ENCODE measurements around the gene CCDC181. TPM values are rescaled to one million over a fixed set of nuclear protein-coding genes. Genes with fewer than 3 reads are reported as not detected.
"Not testable (repeated sequence)": the region's sequence is repeated elsewhere in the genome, so short reads cannot be mapped to it uniquely, and the experiment has no call there.

Gene CCDC181
- total RNA-seq, 1 donor from 2014 or later, result not detected

DNA sequence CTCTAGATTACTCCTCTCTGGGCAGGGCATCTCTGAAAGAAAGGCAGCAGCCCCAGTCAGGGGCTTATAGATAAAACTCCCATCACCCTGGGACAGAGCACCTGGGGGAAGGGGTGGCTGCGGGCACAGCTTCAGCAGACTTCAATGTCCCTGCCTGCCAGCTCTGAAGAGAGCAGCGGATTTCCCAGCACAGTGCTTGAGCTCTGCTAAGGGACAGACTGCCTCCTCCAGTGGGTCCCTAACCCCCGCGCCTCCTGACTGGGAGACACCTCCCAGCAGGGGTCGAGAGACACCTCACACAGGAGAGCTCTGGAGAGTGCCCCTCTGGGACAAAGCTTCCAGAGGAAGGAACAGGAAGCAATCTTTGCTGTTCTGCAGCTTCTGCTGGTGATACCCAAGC, 18.9 kb downstream of the CCDC181 start:
- intact Hi-C loops (cut with micrococcal nuclease), result not testable (repeated sequence)

DNA sequence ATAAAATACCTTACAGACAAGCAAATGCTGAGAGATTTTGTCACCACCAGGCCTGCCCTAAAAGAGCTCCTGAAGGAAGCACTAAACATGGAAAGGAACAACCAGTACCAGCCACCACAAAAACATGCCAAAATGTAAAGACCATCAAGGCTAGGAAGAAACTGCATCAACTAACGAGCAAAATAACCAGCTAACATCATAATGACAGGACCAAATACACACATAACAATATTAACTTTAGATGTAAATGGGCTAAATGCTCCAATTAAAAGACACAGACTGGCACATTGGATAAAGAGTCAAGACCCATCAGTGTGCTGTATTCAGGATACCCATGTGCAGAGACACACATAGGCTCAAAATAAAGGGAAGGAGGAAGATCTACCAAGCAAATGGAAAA, 24.7 kb downstream of the CCDC181 start:
- intact Hi-C loops (cut with micrococcal nuclease), result not testable (repeated sequence)

DNA sequence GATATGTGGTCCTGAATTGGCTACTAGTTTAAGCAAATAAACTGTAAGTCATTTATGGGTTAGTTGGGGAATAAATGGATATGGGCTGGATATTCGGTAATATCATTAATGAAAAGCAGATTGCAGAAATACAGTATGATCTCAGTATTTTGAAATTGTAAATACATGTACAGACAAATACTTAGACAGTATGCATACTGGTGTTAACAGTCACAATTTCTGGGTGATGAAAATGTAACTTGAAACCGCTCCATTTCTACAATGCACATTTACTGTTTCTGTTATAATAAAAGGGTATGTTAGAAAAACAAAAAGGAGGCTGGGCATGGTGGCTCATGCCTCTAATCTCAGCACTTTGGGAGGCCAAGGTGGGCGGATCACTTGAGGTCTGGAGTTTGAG, 31.3 kb downstream of the CCDC181 start:
- intact Hi-C loops (cut with micrococcal nuclease), result no loop called here

DNA sequence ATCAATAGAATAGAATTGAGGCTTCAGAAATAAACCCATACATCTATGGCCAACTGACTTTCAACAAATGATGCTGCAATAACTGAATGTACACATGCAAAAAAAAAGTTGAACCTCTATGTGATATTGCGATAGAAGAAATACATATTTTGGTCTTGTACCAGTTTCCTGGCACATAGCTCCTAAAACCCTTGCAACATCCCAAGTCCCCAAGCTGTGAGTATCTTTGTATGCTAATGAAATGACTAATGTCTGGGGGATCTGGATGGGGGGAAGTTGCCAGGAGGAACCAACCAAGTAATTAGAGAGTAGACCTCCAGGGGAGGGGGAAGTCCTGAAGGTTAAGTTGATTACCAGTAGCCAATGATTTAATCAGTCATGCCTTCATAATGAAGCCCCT, 34.9 kb downstream of the CCDC181 start:
- intact Hi-C loops (cut with micrococcal nuclease), result loop anchor here (5.0 kb wide), 1 partner anchor 90 kb away; no protein-coding TSS in a partner anchor

DNA sequence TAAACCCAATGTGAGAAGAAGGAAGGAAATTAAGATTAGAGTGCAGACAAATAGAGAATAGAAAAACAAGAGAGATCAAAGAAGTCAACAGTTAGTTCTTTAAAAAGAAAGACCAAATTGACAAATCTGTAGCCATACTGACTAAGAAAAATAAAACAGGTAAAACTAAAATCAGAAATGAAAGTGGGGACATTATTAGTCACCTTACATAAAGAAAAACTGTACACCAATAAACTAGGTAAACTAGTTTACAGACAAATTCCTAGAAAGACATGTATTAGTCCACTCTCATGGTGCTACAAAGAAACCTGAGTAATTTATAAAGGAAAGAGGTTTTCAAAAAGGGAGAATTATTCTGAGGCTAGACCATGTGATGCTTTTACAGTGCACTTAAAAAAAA, 37.0 kb downstream of the CCDC181 start:
- intact Hi-C loops (cut with micrococcal nuclease), result loop anchor here (5.0 kb wide), 1 partner anchor 92 kb away; no protein-coding TSS in a partner anchor

DNA sequence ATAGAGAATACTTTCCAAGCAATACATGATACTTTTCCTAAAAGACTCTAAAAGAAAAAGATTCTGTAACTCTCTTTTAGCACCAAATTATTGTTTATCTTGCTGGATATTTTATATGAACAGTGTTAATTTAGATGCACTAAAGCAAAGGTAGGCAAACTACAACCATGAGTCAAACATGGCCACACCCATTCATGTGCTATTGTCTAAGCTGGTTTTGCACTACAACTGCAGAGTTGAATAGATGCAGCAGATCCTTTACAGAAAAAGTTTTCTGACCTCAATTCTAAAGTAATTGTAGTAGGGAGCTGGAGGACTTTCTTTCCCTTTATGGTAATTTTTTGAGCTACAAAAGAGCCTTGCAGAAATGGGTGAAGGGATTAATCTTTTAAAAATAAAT, 39.9 kb downstream of the CCDC181 start:
- intact Hi-C loops (cut with micrococcal nuclease), result no loop called here

DNA sequence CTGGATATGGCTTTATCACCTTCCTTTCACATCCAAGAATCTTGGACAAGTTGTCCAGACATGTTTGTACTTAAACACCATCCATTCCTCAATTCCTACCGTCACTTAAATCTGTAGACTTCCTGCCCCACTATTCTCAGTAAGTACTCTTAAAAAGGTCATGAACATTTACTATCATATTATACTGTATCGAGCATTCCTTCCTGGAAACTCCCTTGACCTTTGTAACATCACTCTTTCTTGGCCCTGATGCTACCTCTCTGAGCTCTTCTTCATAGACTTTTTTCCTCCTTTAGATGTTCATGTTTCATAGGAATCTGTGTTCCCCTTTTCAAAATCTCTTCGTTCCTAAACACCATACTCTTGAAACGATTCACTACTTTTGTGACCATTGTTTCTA, 43.8 kb downstream of the CCDC181 start:
- intact Hi-C loops (cut with micrococcal nuclease), result loop anchor here (5.0 kb wide), 1 partner anchor 314 kb away; no protein-coding TSS in a partner anchor

DNA sequence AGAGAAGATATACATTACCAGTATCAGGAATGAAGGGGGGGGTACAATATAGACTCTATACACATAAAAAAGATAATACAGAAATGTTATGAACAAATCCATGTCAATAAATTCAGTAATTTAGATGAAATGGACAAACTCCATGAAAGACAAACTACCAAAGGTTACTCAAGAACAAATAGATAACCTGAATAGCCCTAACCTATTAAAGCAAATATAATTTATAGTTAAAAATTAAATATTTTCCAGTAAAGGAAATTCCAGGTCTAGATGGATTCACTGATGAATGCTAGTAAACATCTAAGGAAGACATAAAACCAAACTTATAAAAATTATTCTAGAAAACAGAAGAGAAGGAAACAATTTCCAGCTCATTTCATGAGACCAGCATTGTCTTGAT, 46.1 kb downstream of the CCDC181 start:
- intact Hi-C loops (cut with micrococcal nuclease), result loop anchor here (5.0 kb wide), 1 partner anchor 316 kb away; no protein-coding TSS in a partner anchor

DNA sequence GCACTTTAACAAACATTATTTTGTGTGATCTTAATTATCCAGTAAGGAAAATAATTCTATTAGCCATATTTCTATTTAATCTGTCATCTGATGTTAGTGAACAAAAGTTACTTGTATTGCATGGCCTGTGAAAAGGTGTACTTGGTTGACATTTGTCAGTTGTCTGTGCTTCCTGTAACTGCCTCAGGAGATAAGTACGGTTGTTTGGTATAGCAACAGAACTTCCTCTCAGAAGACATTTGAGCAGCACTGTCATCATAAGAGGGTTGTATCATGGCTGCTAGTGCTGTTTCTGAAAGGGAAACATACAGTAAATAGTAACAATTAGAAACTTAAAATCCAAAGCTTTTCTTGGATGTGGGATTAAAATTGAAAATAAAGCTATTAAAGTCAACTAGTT, 55.9 kb downstream of the CCDC181 start:
- intact Hi-C loops (cut with micrococcal nuclease), result no loop called here

DNA sequence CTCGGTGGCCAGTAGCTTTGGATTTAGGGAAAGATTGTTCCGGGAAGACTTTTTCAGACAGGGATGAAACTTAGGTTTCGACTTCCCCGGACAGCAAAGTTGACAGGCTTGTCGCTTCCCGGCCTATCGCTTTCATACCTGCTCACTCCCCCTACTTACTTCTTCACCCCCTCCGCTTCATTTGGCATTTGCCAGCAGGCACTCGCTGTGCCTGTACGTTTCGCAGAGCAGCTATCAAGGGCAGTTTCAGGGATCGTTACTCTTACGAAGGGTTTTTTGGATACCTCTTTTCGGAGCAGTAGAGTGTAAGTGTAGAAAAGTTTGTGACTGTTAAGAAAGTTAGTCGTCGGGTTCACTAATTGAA, 58.9 kb downstream of the CCDC181 start:
- intact Hi-C loops (cut with micrococcal nuclease), result loop anchor here (1.0 to 10.0 kb wide), 10 partner anchors 20 to 1744 kb away; partner anchors contain the start of genes DCAF6, GORAB, KIFAP3 and METTL18

DNA sequence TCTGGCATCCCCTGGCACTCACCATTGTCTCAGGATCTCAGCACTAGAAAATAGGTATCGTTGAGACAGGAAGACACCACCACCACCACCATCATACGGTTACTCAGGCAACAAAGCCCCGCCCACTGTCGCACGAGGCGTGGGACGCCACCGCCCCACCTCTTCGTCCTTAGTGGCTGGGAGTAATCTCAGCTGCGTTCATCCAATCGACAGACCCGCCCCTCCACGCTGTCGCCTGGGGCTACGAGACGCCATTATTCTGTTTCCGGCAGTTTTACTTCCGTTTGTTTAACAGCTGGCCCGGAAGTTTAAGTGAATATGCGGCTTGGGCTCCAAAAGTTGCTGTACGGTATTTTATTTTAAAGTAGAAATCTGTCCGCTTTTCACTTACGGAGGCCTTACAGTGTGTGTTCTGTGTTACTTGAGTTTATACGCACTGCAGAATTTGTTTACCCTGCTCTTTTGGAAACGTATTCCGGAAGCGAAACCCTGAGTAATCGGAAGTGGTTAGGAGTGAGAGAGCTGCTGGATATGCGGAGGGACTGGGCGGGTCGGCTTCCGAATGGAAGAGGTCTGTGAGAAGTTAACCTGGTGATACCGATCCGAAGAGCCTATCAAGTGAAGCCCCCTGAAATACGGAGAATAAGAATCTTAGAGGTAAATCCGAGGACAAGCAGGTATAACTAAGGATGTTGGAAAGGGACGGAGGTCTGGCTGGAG, 59.4 kb downstream of the CCDC181 start, which contains the start of the genes BLZF1 and NME7:
Gene BLZF1 (plus strand): TSS at position 510 of the 720 bp plus-strand sequence. CDS start 1,328 bp downstream, outside the sequence.
Gene NME7 (minus strand): TSS at position 112 of the 720 bp plus-strand sequence. CDS start 87 bp downstream, at position 25.
- intact Hi-C loops (cut with micrococcal nuclease), result loop anchor here (1.0 to 10.0 kb wide), 21 partner anchors 21 to 1743 kb away; partner anchors contain the start of genes ATP1B1, CCDC181, DCAF6 and GORAB

DNA sequence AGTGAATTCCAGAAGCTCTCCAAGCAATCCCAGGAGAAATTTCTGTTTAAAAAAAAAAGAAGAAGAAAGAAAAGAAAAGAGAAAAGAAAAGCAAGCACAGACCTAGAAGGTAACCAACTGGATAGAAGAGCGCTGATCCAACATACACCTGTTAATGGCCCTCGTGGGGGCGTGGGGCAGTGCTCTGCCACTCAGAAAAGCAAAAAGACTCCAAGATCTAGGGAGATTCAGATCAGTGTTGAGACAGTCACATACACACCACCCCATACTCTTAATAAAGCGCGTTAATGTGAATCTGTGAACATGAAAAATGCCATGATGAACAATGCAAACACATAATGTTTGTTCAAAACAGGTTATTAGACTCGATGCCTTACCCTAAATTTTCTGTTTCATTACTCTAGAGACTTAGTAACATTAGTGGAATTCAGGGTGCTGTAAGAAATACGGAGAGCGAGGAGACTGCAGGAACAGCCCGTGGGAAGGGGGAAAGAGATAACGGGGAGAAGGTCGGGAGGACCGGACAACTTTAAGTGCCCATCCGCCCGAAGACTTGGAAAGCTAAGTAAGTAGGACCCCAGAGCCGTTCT, 60.1 kb downstream of the CCDC181 start:
- intact Hi-C loops (cut with micrococcal nuclease), result loop anchor here (1.0 to 10.0 kb wide), 15 partner anchors 60 to 1742 kb away; partner anchors contain the start of genes ATP1B1, CCDC181, GORAB and TIPRL

DNA sequence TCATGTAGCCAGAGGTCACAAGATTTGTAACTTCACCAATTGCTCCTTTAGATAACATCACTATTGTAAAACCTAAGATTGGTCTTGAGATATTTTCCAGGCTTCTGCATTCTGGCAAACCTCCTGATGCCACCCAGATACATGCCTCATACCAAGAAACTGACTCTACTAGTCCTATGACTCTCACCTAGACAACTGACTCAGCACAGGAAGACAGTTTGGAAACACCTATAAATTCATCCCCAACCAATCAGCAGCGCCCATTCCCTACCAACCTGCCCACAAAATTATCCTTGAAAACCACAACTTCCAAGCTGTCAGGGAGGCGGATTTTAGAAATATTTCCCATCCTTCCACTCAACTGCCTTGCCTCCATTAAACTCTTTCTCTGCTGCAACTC, 62.3 kb downstream of the CCDC181 start:
- intact Hi-C loops (cut with micrococcal nuclease), result loop anchor here (5.0 to 10.0 kb wide), 4 partner anchors 843 to 1740 kb away; partner anchors contain the start of gene GORAB

DNA sequence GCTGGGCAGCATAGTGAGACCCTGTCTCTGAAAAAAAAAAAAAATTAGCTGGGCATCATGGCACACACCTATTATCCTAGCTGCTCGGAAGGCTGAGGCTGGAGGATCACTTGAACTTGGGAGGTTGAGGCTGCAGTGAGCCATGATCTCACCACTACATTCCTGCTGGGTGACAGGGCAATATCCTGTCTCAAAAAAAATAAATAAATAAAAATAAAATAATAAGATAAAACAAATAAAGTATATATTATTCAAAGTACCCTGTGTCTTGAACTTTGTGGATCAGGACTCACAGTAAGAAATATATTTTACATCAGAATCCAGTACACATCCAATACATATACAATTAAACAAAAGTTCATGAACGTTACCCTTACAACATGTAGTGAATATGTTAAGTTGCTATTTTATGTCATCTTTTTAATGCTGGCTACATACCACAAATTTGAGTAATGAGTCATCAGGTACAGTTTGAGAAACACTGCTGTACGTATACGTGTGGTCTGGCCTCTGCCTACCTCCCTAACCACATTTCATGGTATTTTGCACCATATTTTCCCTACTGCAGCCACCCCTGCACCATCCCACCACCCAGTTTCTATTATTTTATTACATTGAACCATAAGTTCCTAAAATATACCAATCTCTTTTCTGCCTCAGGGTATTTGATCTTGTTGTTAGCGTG, 64.1 kb downstream of the CCDC181 start:
- intact Hi-C loops (cut with micrococcal nuclease), result loop anchor here (10.0 kb wide), 1 partner anchor 1738 kb away; no protein-coding TSS in a partner anchor

DNA sequence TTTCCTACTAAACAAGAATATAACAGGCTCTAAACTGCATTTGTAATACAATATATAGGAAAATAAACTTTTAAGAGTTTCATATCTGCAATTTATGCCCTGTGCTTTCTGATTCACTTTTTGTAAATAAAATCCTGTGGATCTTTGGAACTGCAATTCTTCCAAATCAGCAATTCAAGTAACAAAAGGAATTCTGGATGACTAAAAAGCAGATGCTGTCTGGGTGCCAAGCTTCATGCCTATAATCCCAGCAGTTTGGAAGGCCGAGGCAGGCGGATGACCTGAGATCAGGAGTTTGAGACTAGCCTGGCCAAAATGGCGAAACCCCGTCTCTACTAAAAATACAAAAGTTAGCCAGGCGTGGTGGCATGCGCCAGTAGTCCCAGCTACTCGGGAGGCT, 66.0 kb downstream of the CCDC181 start:
- intact Hi-C loops (cut with micrococcal nuclease), result loop anchor here (10.0 kb wide), 1 partner anchor 1736 kb away; no protein-coding TSS in a partner anchor

DNA sequence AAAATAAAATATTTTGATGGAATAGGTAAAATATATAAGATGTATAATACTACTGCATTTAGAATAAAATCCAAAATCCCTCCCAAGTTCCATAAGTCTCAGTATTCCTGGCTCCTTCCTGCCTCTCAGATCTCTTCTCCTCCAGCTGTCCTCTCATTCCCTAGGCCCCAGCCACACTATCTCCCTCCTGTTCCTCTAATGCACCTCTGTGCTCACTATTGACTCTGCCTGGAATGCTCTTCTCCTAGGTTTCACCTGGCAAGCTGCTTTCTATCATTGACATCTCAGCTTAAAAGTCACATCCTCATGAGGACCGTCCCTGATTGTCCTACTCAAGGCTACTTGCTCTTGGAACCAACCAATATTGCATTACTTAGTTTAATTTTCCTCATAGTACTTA, 66.9 kb downstream of the CCDC181 start:
- intact Hi-C loops (cut with micrococcal nuclease), result loop anchor here (10.0 kb wide), 1 partner anchor 1736 kb away; no protein-coding TSS in a partner anchor

DNA sequence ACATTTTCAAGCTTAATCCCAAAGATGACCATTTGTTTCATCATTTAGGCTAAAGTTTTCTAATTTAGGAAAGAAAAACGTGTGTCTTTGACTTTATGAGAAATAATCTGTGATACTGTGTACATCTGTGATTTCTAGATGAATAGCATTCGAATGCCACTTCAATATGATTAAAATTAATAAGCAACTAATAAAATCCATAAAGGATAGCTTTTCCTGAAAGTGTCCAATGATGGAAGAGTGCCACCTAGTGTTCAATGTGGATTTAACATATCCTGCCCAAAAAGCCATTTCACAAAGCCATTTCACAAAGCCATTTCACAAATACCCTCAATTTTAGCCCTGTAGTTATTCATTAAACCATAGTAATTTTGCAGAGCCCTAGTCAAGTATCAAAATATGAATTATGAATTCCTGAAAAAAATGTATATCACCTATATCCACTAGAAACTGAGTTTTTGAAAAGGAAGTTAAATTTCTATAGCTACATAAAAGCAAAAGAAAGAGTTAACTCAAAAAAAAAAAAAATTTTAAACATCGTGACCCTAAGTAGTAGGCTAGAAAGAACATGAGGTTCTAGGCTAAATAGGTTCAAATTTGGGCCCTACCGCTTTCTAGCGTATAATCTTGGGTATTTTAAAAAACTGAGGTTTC, 78.8 kb downstream of the CCDC181 start:
- intact Hi-C loops (cut with micrococcal nuclease), result loop anchor here (1.0 to 10.0 kb wide), 8 partner anchors 242 to 1114 kb away; partner anchors contain the start of gene ATP1B1

DNA sequence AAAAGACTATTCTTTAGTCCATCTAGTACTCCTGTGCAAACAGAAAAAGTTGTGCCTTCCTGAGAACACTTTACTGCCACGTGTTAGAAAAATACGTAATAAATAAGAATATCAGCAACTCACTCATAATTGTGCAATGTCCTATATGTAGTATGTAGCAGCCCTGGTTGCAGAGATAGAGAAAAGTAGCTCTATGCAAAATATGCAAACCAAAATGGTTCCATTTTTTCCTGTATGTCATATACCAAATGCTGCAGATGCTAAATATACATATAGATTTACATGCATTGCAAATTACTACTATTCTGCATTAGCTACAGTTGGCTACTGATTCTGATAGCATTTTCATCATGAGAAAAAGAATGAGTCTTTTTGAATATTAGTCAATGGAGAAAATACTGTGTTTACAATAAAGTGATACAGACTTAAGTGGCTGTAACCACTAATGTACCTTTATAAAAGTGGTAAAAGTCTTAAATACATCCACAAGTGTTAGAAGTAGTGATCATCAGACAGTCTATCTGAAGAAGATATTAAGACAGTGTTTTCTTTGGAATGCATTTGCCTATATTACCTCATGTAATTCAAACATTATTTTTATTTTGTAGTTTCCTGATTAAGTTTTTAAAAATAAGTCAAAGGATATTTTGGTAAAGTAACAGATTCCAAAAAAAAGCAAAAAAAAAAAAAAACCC, 79.4 kb downstream of the CCDC181 start:
- intact Hi-C loops (cut with micrococcal nuclease), result loop anchor here (1.0 to 10.0 kb wide), 8 partner anchors 242 to 1113 kb away; partner anchors contain the start of gene ATP1B1

DNA sequence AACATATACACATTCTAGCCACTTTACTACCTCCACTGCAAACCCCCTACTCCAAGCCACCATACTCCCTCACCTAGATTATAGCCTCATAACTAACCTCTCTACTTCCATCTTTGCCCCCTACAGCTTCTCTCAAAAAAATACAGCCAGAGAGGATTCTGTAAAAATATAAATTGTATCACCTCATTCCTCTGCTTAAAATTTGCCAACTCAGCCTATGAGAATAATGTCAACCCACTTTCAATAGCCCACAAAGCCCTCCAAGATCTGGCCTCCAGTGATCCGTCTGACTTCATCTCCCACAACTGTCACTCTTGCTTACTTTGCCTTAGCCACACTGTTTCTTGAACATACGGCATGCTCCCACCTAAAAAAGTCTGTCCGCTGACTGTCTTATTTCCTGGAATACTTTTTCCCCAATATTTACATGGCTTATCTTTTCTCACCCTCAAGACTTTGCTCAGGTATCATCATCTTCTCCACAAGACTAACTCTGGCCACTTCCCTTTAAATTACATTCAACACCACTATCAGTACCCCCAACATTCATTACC, 81.2 kb downstream of the CCDC181 start:
- intact Hi-C loops (cut with micrococcal nuclease), result loop anchor here (5.0 to 10.0 kb wide), 2 partner anchors 254 to 611 kb away; no protein-coding TSS in a partner anchor

All from T-helper 1 cell treated with Interleukin-12 subunit alpha and Interleukin-12 subunit beta and Interleukin-4 antibody, amounts not matched to agents 30 ng/mL and 1 ng/mL, for 36 hours (primary cell).